Activated CD8-positive, alpha-beta T cell treated with anti-CD3 and anti-CD28 coated beads for 36 hours (primary cell): ENCODE measurements around the gene DACH1. TPM values are rescaled to one million over a fixed set of nuclear protein-coding genes. Genes with fewer than 3 reads are reported as not detected.

ENCODE experiments used
- ATAC-seq: fragments of 200-7000 bp; cut with Tn5 transposase; one replicate; pipeline ENCODE4 v1.10.0; 2021; ENCODE audit warnings: mild to moderate bottlenecking, moderate library complexity
- CTCF ChIA-PET: fragments of 350-600 bp; sonication (Branson Sonifier 250); formaldehyde crosslinking; loops from one replicate; lab custom pipeline; 2021; ENCODE audit warnings: antibody characterized with exemption; lab: Charles Lee
- POLR2A ChIA-PET: fragments of 350-600 bp; sonication (Branson Sonifier 250); formaldehyde crosslinking; loops from one replicate; lab custom pipeline; 2021; ENCODE audit warnings: antibody characterized with exemption; lab: Charles Lee
- DNase-seq: peaks from one replicate; pipeline ENCODE4 v3.0.0-alpha.2; 2020
- H3K27ac Mint-ChIP-seq: one replicate; pipeline ENCODE4 v1.8.0; 2021; ENCODE audit warnings: mild to moderate bottlenecking, mixed read lengths
- H3K27me3 Mint-ChIP-seq: one replicate; pipeline ENCODE4 v1.8.0; 2021; ENCODE audit warnings: mixed read lengths
- H3K36me3 Mint-ChIP-seq: one replicate; pipeline ENCODE4 v1.8.0; 2021; ENCODE audit warnings: low read depth, mixed read lengths
- H3K4me1 Mint-ChIP-seq: one replicate; pipeline ENCODE4 v1.8.0; 2021; ENCODE audit warnings: low read depth, mixed read lengths
- H3K4me3 Mint-ChIP-seq: one replicate; pipeline ENCODE4 v1.8.0; 2021; ENCODE audit warnings: mild to moderate bottlenecking, moderate library complexity, mixed read lengths
- H3K9me3 Mint-ChIP-seq: one replicate; pipeline ENCODE4 v1.8.0; 2021; ENCODE audit warnings: mixed read lengths
- CTCF ChIP-seq: fragments of 200-600 bp; IDR thresholded peaks from one replicate; pipeline ENCODE4 v1.8.0; 2022; ENCODE audit warnings: antibody characterized with exemption, mild to moderate bottlenecking
- intact Hi-C: fragments of 100-400 bp; cut with micrococcal nuclease; formaldehyde crosslinking; loops from one replicate; pipeline ENCODE4 v1.10.0; 2022
- total RNA-seq, 2 experiments: library from RNA; stranded (reverse); gene quantifications; one replicate each; pipeline ENCODE4 v1.2.3, GENCODE V29; 2021

The DACH1 gene
- total RNA-seq, 2 experiments from 2014 or later = not detected

- TF ChIP-seq CTCF = no peak
- no peak overlapping the region for H3K27ac Mint-ChIP-seq
- POLR2A ChIA-PET = no interaction called here
- ATAC-seq (no peak), DNase-seq (no peak)
- no peaks in the 10 kb centered on the region for H3K4me1 Mint-ChIP-seq
- intact Hi-C loops = no loop called here
- no peaks in the 10 kb centered on the region for H3K9me3 Mint-ChIP-seq
- H3K27me3 Mint-ChIP-seq = no peaks in the 10 kb centered on the region
- no peaks in the 10 kb centered on the region for H3K36me3 Mint-ChIP-seq
- CTCF ChIA-PET = no interaction called here
- H3K4me3 Mint-ChIP-seq = no peak overlapping the region
These were observed 269.9 kb downstream of the DACH1 start for GRCh38 chr13:71597150-71597549.

GRCh38 chr13:71596116-71596515, 270.9 kb downstream of the DACH1 start:
- Mint-ChIP-seq H3K27ac (no peak overlapping the region), H3K4me3 (no peak overlapping the region), H3K36me3 (no peaks in the 10 kb centered on the region), H3K4me1 (no peaks in the 10 kb centered on the region), H3K9me3 (no peaks in the 10 kb centered on the region), H3K27me3 (no peaks in the 10 kb centered on the region)
- intact Hi-C loops = no loop called here
- CTCF ChIA-PET = no interaction called here
- POLR2A ChIA-PET = no interaction called here
- DNase-seq (no peak), ATAC-seq (no peak)
- no peak for TF ChIP-seq CTCF

- ChIA-PET CTCF (no interaction called here), POLR2A (no interaction called here)
- no peaks in the 10 kb centered on the region for H3K27me3 Mint-ChIP-seq
- intact Hi-C loops = no loop called here
- no peaks in the 10 kb centered on the region for H3K36me3 Mint-ChIP-seq
- H3K4me3 Mint-ChIP-seq = no peak overlapping the region
- TF ChIP-seq CTCF = no peak
- no peaks in the 10 kb centered on the region for H3K9me3 Mint-ChIP-seq
- H3K4me1 Mint-ChIP-seq = no peaks in the 10 kb centered on the region
- ATAC-seq (no peak), DNase-seq (no peak)
- H3K27ac Mint-ChIP-seq = no peak overlapping the region
These were observed 273.4 kb downstream of the DACH1 start for GRCh38 chr13:71593566-71593965.

- H3K9me3 Mint-ChIP-seq = no peaks in the 10 kb centered on the region
- no peak overlapping the region for H3K27ac Mint-ChIP-seq
- ATAC-seq (no peak), DNase-seq (no peak)
- POLR2A ChIA-PET = no interaction called here
- intact Hi-C loops = no loop called here
- H3K27me3 Mint-ChIP-seq = no peaks in the 10 kb centered on the region
- CTCF ChIA-PET = no interaction called here
- no peaks in the 10 kb centered on the region for H3K4me1 Mint-ChIP-seq
- TF ChIP-seq CTCF = no peak
- H3K36me3 Mint-ChIP-seq = no peaks in the 10 kb centered on the region
- H3K4me3 Mint-ChIP-seq = no peak overlapping the region
These were observed 275.6 kb downstream of the DACH1 start for GRCh38 chr13:71591374-71591773.

GRCh38 chr13:71590654-71591148, 276.3 kb downstream of the DACH1 start:
- ATAC-seq = no peak

More at GRCh38 chr13:71590654-71591148, 276.3 kb downstream of the DACH1 start:
- Mint-ChIP-seq H3K27ac (no peak overlapping the region), H3K36me3 (no peaks in the 10 kb centered on the region), H3K4me3 (no peak overlapping the region), H3K4me1 (no peaks in the 10 kb centered on the region), H3K27me3 (no peaks in the 10 kb centered on the region), H3K9me3 (no peaks in the 10 kb centered on the region)
- TF ChIP-seq CTCF = no peak
- intact Hi-C loops = no loop called here
- no peak for DNase-seq
- POLR2A ChIA-PET = no interaction called here
- CTCF ChIA-PET = no interaction called here
